Left lung (tissue), 10 donors: ENCODE results near the gene KAT7. TPM values are rescaled to one million over a fixed set of nuclear protein-coding genes. Genes with fewer than 3 reads are reported as not detected.

ENCODE experiments used
- ATAC-seq: fragments of 200-7000 bp; cut with Tn5 transposase; one replicate; pipeline ENCODE4 v1.9.1; 2020; ENCODE audit warnings: moderate library complexity
- DNase-seq, 4 donors: peaks; one replicate each; pipeline ENCODE4 v3.0.0-alpha.2; 2013 to 2020
- H3K27ac ChIP-seq, 2 donors: fragments of 200-600 bp; sonication (generic) in 1 of 2; one replicate each; pipeline versions ENCODE4 v1.5.0 to v1.8.0; 2020 to 2021
- H3K27me3 ChIP-seq, 2 donors: fragments of 200-600 bp; sonication (generic) in 1 of 2; one replicate each; pipeline versions ENCODE4 v1.5.0 to v1.8.0; 2020 to 2021
- H3K36me3 ChIP-seq, 2 donors: fragments of 200-600 bp; sonication (generic) in 1 of 2; one replicate each; pipeline versions ENCODE4 v1.5.0 to v1.8.0; 2020 to 2021
- H3K4me1 ChIP-seq, 2 donors: fragments of 200-600 bp; one replicate each; pipeline ENCODE4 v1.8.0; 2021
- H3K4me3 ChIP-seq, 2 donors: fragments of 200-600 bp; sonication (generic) in 1 of 2; one replicate each; pipeline versions ENCODE4 v1.5.0 to v1.8.0; 2020 to 2021; ENCODE audit warnings: mild to moderate bottlenecking in 1 of 2
- H3K9me3 ChIP-seq, 2 donors: fragments of 200-600 bp; sonication (generic) in 1 of 2; one replicate each; pipeline versions ENCODE4 v1.5.0 to v1.8.0; 2020 to 2021
- CTCF ChIP-seq, 2 donors: fragments of 200-600 bp; sonication (generic) in 1 of 2; IDR thresholded peaks; one replicate each; pipeline versions ENCODE4 v1.5.0 to v1.8.0; 2021; ENCODE audit warnings: antibody characterized with exemption in 2 of 2
- intact Hi-C, 2 donors: fragments of 100-400 bp; cut with DNase I; formaldehyde crosslinking; loops; one replicate each; pipeline versions ENCODE4 v1.11.2 to v1.14.2; 2022
- polyA plus RNA-seq, 6 donors: library from polyadenylated mRNA; unstranded; fragments of 120-200 nt; gene quantifications; one replicate each; pipeline ENCODE4 v1.2.1, GENCODE V29; 2013; ENCODE audit not compliant: insufficient read length in 6 of 6
- total RNA-seq, 2 donors: library from RNA; stranded (reverse); fragmentation: NEBNext Ultra II Directional; extraction: Animal tissue kit (Norgen Biotek cat#: 25700); gene quantifications; one replicate each; pipeline ENCODE4 v1.2.1, GENCODE V29; 2021
- donor health status: DM: no; HTN: yes; CAD: no.
- donor health status: DM: no; HTN: no; CAD: no.

The KAT7 gene
- total and polyA plus RNA-seq, 8 donors, result 44.1 to 56.7 (median 51.5) TPM

- no peak for ATAC-seq
- DNase-seq, result no peak
- H3K27me3 ChIP-seq, result no peaks in the 10 kb centered on the region
- H3K9me3 ChIP-seq, result no peaks in the 10 kb centered on the region
- intact Hi-C loops, result loop anchor here in 1 of 2 donors (10.0 kb wide), 1 partner anchor 210 kb away; the partner anchor contains the start of gene NXPH3
- H3K4me3 ChIP-seq, result no peak overlapping the region
- peaks cover 4 to 16% of the 10 kb centered on the region in 2 donors for H3K4me1 ChIP-seq
- no peak for TF ChIP-seq CTCF (IDR thresholded peaks at IDR 0.05)
- H3K27ac ChIP-seq, result no peak overlapping the region
- no peaks in the 10 kb centered on the region for H3K36me3 ChIP-seq
Measured at GRCh38 chr17:49784636-49785035, 3.8 kb upstream of the KAT7 start.

GRCh38 chr17:49787884-49788477 lies 500 bp upstream of the KAT7 start:
- H3K4me1 ChIP-seq, result peaks cover 13 to 32% of the 10 kb centered on the region in 2 donors
- no peaks in the 10 kb centered on the region for H3K9me3 ChIP-seq
- no peak for TF ChIP-seq CTCF (IDR thresholded peaks at IDR 0.05)
- DNase-seq (peak in 1 of 4 donors; percentile 26), ATAC-seq (no peak)
- H3K27ac ChIP-seq, result peak overlapping the region; percentile 100
- no peaks in the 10 kb centered on the region for H3K27me3 ChIP-seq
- H3K4me3 ChIP-seq, result peak overlapping the region; percentile 95 to 96
- peaks cover 0 to 15% of the 10 kb centered on the region in 2 donors for H3K36me3 ChIP-seq
- intact Hi-C loops, result loop anchor here in 1 of 2 donors (10.0 kb wide), 1 partner anchor 213 kb away; the partner anchor contains the start of gene NXPH3

- Histone ChIP-seq H3K36me3 (peaks cover 0 to 28% of the 10 kb centered on the region in 2 donors), H3K27me3 (no peaks in the 10 kb centered on the region), H3K4me1 (peaks cover 13 to 32% of the 10 kb centered on the region in 2 donors), H3K9me3 (no peaks in the 10 kb centered on the region), H3K4me3 (peak overlapping the region; percentile 95 to 96), H3K27ac (peak overlapping the region in 1 of 2 donors; percentile 100)
- no peak for TF ChIP-seq CTCF (IDR thresholded peaks at IDR 0.05)
- no peak for DNase-seq
- intact Hi-C loops, result loop anchor here in 1 of 2 donors (10.0 kb wide), 1 partner anchor 214 kb away; the partner anchor contains the start of gene NXPH3
- no peak for ATAC-seq
Measured at GRCh38 chr17:49789243-49789578, 730 bp downstream of the KAT7 start.

GRCh38 chr17:49793309-49793708 lies 4.8 kb downstream of the KAT7 start:
- Histone ChIP-seq H3K27ac (no peak overlapping the region), H3K4me1 (peaks cover 13 to 46% of the 10 kb centered on the region in 2 donors), H3K9me3 (no peaks in the 10 kb centered on the region), H3K27me3 (no peaks in the 10 kb centered on the region), H3K36me3 (peaks cover 0 to 68% of the 10 kb centered on the region in 2 donors), H3K4me3 (no peak overlapping the region)
- DNase-seq (no peak), ATAC-seq (no peak)
- intact Hi-C loops, result no loop called here
- no peak for TF ChIP-seq CTCF (IDR thresholded peaks at IDR 0.05)

GRCh38 chr17:49795372-49795771 lies 6.9 kb downstream of the KAT7 start:
- Histone ChIP-seq H3K27me3 (no peaks in the 10 kb centered on the region), H3K4me3 (no peak overlapping the region), H3K9me3 (no peaks in the 10 kb centered on the region), H3K4me1 (peaks cover 2 to 35% of the 10 kb centered on the region in 2 donors), H3K36me3 (peaks cover 0 to 88% of the 10 kb centered on the region in 2 donors), H3K27ac (no peak overlapping the region)
- no peak for ATAC-seq
- DNase-seq, result no peak
- TF ChIP-seq CTCF (IDR thresholded peaks at IDR 0.05), result no peak
- intact Hi-C loops, result no loop called here
